T follicular helper cell (primary cell): Measurements from ENCODE around the gene CCDC33.

Source experiments
- DNase-seq: peaks from one replicate; pipeline ENCODE4 v3.0.0-alpha.2; 2020; ENCODE audit warnings: low read depth

The CCDC33 gene

DNA sequence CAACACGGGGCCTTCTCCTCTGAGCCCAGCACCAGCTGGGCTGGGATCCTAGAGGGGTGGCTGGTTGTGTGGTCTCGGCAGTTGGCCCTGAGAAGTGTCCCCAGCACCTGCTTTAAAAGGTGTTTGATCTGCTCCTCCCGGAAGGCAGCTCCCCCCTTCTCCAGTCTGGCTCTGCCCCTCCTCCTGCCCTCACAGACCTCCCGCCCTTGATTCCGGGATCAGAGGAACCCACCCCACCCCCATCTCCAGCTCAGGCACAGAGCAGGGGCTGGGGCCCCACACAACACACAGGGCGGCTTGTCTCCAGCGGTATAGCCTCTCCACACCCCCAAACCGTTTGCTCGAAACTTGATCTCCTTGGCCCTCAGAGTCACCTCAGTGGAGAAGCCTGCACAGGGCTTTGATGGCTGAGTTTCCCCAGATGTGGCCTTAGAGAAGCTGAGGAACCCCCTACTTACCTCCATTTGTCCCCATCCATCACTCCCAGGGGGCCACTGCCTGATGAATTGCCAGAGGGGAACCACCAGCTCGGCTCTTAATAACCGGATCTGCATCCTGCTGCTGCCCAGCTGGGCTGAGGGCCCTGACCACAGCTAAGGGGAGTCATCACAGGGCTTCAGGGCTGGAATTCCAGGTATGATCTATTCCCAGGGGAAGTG is 27.1 kb upstream of the CCDC33 start:
- no peak for DNase-seq

DNA sequence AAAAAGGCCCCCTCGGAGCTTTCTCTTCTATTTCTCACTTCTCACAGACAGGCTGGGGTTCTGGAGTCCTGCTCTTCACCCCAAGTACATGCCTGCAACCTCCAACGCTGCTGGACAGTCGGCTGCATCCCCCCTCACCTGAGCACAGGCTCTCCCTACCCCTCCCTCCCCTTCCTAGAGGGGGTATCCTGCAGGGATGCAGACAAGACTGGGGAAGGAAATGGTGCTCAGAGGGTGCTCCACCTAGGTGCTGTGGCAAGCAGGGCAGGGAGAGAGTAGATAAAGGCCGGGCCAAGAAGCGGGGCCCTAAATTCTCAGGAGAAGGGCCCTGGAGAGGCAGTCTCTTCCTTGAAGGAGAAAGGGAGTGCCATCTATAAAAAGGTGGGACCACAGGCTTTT is 26.6 kb upstream of the CCDC33 start:
- DNase-seq = no peak

- no peak for DNase-seq
These were observed 26.0 kb upstream of the CCDC33 start for GRCh38 chr15:74209997-74210671.

DNA sequence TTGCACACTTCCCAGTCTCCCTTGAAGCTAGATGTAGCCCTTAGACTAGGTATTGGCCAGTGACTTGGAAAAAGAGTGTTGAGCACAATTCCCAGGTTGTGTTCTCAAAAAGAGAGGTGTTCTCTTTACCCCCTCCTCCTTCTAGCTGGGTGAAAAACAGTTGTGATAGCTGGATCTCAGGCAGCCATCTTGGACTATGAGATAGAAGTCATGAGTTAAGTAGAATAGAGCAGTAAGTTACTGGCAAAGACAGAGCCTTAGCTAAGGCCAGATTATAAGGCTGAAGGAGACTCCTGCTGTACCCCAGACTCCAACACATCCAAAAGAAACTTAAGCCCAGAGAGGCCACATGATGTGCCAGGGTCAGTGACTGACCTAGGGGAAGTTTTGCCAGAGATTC is 25.4 kb upstream of the CCDC33 start:
- DNase-seq = no peak

DNA sequence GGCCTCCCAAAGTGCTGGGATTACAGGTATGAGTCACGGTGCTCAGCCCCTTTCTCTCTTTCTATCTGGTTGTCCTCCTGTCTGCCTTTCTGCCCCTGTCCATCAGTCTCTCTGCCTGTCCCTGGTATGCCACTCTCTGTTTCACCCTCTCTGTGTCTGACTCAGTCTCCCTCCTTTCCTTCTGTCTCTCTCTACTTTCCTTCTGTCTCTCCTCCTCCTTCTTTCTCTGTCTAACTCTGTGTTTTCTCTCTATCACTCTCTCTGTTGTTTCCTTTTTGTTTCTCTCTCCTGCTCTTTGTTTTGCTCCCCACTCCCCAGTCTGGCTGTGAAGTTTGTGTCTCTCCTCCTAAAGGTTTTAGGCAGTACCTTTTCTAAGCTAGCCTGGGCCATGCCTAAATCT is 24.5 kb upstream of the CCDC33 start:
- no peak for DNase-seq

- DNase-seq = no peak
These were observed 23.6 kb upstream of the CCDC33 start for GRCh38 chr15:74212494-74212893.

- DNase-seq = no peak
These were observed 22.3 kb upstream of the CCDC33 start for GRCh38 chr15:74213858-74214284.

DNA sequence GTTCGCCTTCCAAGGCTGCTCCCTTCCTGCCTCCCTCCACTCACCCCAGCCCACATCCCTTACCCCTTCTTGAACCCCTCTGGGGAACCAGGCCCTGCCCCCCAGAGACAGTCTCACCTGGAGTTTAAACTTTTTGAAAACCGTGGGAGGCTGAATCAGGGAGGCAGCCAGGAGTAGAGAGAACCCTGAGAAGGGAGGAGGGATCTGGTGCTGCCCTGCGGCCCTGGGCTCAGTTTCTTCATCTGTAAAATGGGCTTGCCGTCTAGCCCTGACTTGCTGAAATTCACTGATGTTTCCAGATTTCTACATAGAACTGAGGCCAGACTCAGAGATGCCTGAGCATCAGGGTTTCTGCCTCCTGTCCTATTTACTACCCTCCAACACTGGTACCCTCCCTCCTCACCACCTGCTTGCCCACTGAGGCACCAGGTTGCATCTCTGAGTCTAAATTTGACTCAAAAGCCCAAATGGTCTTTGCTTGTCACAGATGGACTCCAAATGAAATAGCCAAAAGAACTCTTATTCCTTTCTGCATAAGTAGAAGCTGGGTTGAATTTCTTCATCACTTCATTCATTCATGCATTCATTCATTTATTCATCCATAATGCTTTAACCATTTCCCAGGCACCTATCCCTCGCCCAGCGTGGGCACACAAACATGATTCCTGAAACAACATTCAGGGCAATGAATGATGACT is 21.7 kb upstream of the CCDC33 start:
- no peak for DNase-seq

GRCh38 chr15:74215958-74216357 is 20.2 kb upstream of the CCDC33 start:
- no peak for DNase-seq

DNA sequence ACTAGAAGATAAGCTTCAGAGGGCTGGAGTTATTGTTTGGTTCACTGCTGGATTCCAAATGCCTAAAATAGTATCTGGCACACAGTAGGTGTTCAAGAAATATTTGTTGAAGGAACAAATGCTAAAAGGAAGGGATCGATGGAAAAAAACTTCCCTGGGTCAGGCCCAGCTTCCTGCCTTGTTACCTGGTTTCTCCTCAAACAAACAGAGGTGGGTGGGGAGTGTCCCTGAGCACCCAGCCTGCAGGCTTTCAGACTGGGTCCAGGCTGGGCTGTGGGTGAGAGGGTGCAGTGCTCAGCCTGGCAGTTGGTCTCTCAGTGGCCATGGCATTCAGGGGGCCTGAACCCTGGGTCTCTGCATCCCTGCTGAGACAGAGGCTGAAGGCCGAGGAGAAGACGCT is 19.2 kb upstream of the CCDC33 start:
- no peak for DNase-seq

GRCh38 chr15:74217907-74218885 is 17.9 kb upstream of the CCDC33 start:
- DNase-seq = no peak

DNA sequence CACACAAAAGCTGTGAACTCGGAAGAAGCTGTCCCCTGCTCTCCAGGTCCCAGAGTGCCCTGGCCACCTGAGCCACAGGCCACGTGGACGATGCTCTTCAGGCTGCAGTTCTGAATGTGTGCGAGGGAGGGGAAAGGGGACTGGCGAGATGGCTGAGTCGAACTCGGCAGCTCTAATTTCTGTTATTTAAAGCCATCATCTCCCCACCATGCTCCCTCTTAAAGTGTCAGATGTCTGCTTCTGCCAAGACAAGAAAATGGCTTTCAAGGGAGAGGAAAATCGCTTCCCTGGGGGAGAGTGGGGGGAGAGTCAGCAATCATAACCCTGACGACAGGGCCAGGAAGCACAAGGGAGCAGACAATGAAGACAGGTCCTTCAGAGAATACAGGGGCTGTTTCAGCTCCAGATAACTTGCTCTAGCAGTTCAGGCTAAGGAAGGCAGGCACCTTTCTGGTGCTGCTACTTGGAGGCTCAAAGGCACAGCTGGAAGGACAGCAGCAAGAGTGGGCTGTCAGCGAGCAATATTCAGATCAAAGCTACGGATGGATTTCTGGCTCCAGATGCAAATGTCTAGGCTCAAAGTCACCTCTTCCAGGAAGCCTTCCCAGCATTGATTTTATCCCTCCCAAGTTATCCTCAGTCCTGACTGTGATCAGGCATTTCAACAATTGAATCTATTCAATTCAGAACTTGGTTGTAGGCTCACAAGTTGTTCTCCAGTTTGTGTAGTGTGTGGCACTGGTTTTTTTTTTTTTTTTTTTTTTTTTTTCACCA is 15.5 kb upstream of the CCDC33 start:
- DNase-seq = no peak

- DNase-seq = no peak
These were observed 14.5 kb upstream of the CCDC33 start for GRCh38 chr15:74221399-74222239.

DNA sequence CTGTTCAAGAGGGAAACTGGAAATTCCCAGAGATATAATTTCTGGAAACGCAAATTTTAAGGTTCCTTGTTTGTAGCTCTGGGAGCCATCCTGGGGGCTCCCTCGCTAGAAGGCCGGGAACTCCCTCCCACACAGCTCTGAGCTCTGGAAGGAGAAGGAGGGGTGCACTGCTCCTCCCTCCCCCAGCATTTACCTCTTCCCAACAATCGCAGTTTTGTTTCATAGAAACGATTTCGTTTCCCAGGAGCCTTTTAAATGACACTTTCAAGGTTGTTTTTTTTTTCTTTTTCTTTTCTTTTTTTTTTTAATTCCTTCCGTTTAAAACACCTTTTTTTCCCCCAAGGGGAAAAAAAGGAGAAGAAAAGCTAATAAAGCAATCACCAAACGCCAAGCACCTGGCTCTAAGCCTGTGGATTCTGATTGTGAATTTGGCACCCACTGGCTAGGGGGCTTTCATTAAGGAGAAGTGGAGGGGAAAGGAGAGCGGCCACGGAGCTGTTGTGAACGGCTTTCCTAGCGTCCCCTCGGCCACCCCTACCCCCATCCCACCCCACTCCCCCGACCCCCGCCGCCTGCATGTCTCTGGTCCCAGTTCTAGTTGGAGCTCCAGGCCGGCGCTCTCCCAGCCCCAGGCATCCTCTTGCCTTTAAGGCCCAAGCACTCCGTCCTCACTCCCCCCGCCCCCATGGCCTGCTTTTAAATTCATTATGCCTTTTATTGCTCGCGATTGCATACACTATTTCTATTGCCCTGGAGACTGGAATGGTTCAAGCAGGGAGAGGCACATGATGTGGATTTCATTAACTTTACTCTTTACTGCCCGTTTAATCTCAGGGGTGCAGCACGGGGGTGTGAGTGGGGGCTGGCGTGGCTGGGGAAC is 13.6 kb upstream of the CCDC33 start:
- no peak for DNase-seq

GRCh38 chr15:74225928-74226327 is 10.2 kb upstream of the CCDC33 start:
- DNase-seq = no peak

GRCh38 chr15:74226761-74227540 is 9.2 kb upstream of the CCDC33 start:
- no peak for DNase-seq

GRCh38 chr15:74227968-74228722 is 8.0 kb upstream of the CCDC33 start:
- DNase-seq = no peak

DNA sequence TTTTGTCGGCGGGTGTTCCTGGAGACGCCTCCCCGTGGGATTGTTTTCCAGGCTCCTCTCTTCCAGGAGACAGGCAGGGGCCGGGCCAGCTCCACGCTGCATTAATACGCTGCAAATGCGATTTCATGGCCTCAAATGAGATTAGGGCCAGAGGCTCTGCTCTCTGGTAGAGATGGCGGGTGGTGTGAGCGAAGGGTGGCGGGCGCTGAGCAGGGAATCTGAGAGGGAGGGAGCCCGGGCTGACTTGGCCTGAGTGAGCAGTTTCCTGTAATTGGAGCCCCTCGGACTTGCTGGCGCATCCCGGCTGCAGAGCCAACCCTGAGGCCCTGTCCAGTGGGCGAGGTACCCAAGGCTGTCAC is 7.4 kb upstream of the CCDC33 start:
- no peak for DNase-seq
